HUES48 (cell line): ENCODE results near the gene CCDC33.

Source experiments
- H3K27ac ChIP-seq: one replicate; pipeline ENCODE4 v1.7.0; 2013; ENCODE audit warnings: low read depth, low read length, inconsistent platforms
- H3K27me3 ChIP-seq: 2 replicates; pipeline ENCODE4 v1.6.1; 2013; ENCODE audit warnings: mild to moderate bottlenecking, low read length; ENCODE audit not compliant: control insufficient read depth, insufficient read depth
- H3K36me3 ChIP-seq: 2 replicates; pipeline ENCODE4 v1.6.1; 2013; ENCODE audit warnings: low read length; ENCODE audit not compliant: control insufficient read depth, insufficient read depth
- H3K4me1 ChIP-seq: 2 replicates; pipeline ENCODE4 v1.6.1; 2013; ENCODE audit warnings: mild to moderate bottlenecking, low read length; ENCODE audit not compliant: control insufficient read depth, insufficient read depth
- H3K4me3 ChIP-seq: 2 replicates; pipeline ENCODE4 v1.5.1; 2013; ENCODE audit warnings: mild to moderate bottlenecking, low read depth, low read length
- H3K9ac ChIP-seq: 2 replicates; pipeline ENCODE4 v1.6.1; 2013; ENCODE audit warnings: mild to moderate bottlenecking, low read depth, low read length, moderate library complexity
- H3K9me3 ChIP-seq: 2 replicates; pipeline ENCODE4 v1.6.1; 2013; ENCODE audit warnings: low read length; ENCODE audit not compliant: control insufficient read depth, insufficient read depth

CCDC33 gene

DNA sequence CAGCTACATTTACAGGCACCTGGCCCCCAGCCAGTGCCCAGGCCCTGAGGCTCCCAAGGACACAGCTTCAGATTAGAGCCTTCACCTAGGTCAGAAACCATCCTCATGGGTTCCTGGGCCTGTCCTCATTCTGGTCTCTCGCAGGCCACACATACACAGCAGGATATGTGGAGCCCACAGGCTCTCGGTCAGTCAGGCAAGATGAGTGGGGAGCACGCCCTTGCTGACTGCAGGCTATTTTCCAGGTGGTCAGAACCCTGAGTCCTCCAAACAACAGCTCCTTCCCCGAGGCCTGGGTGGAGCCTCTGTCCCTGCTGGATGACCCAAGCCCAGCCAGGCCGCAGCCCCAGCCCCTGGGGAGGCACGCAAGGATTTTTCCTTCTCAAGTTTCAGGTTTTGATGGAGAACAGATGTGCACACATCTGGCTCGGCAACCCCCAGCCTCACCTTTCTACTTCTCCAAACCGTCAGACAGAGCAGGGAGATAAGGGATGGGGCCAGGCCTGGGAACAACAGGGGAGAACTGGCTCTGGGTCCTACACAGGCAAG is 35.2 kb upstream of the CCDC33 start:
- Histone ChIP-seq H3K36me3 (no peaks in the 10 kb centered on the region), H3K4me1 (peaks cover 35% of the 10 kb centered on the region), H3K4me3 (no peak overlapping the region), H3K9ac (no peak overlapping the region), H3K9me3 (no peaks in the 10 kb centered on the region), H3K27me3 (peaks cover 10% of the 10 kb centered on the region), H3K27ac (no peak overlapping the region)

DNA sequence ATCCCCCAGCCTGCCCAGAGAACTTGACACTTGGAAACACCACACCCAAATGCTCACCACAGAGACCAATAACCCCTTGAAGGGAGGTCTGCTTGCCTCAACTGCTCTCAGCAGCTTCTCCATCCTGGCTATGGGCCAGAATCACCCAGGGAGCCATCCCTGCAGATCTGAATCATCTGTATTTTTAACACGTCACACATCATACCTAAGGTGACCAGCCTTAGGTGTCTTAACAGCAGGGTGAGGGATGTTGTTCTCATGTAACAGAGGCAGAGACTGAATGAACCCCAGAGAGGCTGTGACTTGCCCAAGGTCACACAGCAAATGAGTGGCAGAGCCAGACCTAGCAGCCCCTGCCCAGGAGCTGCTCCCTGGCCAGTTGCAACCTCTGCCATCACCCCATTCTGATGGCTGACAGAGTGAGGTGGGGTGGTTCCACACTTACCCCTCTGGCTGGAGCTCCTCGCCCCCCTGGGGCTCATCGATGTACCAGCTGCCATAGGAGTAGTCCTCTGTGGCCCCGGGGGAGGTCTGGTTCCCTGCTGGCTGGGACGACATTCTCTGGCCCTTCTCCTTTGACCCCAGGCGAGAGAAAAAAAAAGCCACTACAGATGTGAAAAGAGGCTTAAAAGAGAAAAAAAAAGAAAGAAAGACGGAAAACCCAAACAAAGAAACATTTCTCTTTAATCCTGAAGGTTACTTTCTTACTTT is 34.3 kb upstream of the CCDC33 start:
- Histone ChIP-seq H3K27me3 (peaks cover 14% of the 10 kb centered on the region), H3K36me3 (no peaks in the 10 kb centered on the region), H3K4me1 (peaks cover 35% of the 10 kb centered on the region), H3K4me3 (peak overlapping the region; percentile 60), H3K9me3 (no peaks in the 10 kb centered on the region), H3K27ac (peak overlapping the region; percentile 79), H3K9ac (no peak overlapping the region; the same call in 1 of the 2 replicates)

DNA sequence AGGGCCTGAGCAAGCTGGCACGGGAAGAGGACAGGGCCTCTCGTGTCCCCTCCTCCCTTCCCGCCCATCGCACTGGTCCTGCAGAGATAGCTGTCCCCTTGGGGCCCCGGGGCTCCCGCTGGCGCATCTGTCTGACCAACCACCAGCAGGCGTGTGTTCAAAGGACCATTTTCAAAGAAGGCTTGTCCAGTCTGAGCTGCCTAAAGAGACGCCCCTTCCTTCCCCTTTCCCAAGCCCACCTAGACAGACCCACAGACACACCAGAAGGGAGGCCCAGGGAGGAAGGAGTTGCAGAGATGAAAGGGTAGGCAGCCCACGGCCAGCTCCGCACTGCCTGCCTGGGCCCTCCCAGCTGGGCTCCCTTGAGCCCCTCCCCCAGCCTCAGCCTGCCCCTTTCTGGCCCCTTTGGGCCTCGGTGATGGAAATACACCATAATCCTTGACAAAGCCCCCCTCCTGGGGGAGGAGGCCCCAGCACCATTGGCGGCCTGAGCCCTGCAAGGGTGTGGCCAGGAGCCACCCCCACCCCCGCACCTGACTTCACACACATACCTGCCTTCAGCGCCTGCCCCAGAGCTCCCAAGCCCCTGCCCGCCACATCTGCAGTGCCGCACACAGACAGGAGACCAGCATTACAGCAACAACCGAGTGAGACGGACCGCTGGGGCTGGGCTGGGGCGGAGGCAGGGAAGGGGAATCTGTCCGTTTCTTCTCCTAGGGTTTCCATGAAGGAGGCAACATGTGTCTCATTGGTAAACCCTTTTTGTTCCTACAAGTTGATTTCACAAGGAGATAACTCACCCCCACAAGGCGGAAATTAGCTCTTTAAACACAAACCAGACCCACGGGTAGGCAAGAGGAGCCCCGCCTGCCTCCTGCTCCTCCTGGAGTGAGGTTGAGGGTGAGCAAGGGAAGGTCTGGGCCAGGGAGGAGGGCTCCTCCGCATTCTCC is 33.4 kb upstream of the CCDC33 start, which contains the start of gene STRA6:
Gene STRA6, minus strand, starts transcription at position 336 of the 950 bp plus-strand sequence. CDS start 520 bp downstream, outside the sequence.
- Histone ChIP-seq H3K4me1 (peaks cover 35% of the 10 kb centered on the region), H3K27me3 (peaks cover 21% of the 10 kb centered on the region), H3K9ac (no peak within 1 kb of the TSS; the same call in 1 of the 2 replicates), H3K4me3 (peak within 1 kb of the TSS; percentile 60), H3K9me3 (no peaks in the 10 kb centered on the region), H3K36me3 (no peaks in the 10 kb centered on the region), H3K27ac (peak within 1 kb of the TSS; percentile 79)

DNA sequence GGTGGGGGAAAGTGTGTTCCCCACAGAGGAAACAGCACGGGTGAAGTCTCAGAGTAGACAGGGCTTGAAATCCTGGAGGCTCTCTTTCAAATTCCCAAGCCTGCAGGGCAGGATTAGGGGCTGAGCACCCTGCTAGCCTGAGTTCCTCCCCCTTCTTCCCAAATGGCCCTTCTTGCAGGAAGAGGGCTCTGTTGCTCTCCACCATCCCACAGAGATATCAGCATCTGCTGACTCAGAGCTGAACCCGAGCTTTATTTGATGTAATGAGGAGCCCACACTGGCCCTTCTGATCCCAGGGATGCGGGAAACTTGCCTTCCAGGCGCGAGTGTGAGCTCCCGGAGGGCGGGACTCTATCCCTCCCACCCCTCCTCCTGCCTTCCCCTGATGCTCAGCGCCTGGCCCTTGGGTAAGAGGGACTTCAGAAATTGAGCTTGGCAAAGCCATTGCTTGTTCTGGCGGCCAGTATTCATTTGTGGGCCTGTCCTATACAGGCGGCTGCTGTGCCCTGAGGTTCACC is 32.2 kb upstream of the CCDC33 start:
- Histone ChIP-seq H3K36me3 (no peaks in the 10 kb centered on the region), H3K4me1 (peaks cover 43% of the 10 kb centered on the region), H3K9ac (no peak overlapping the region), H3K4me3 (peak overlapping the region; percentile 60), H3K27me3 (peaks cover 27% of the 10 kb centered on the region), H3K9me3 (no peaks in the 10 kb centered on the region), H3K27ac (peak overlapping the region; percentile 79)

DNA sequence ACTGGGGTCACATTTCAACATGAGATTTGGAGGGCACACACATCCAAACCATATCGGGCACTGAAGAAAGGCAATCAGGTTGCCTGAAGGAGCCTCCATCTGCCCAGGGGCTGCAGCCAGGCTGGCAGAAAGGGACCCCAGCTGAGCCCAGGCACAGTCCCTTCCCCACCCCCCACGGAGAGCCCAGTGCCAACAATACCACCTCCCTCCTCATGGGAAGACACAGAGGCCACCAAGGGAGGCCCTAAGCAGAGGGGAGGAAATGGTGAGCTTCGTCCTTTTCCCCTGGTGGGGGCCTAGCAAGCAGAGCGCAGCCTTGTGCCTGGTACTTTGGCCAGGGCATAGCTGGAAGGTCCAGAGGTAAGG is 30.6 kb upstream of the CCDC33 start:
- H3K9me3 ChIP-seq, result no peaks in the 10 kb centered on the region
- H3K27me3 ChIP-seq, result peaks cover 30% of the 10 kb centered on the region
- no peak overlapping the region for H3K9ac ChIP-seq
- H3K36me3 ChIP-seq, result no peaks in the 10 kb centered on the region
- H3K4me3 ChIP-seq, result no peak overlapping the region
- H3K27ac ChIP-seq, result no peak overlapping the region
- peaks cover 54% of the 10 kb centered on the region for H3K4me1 ChIP-seq

DNA sequence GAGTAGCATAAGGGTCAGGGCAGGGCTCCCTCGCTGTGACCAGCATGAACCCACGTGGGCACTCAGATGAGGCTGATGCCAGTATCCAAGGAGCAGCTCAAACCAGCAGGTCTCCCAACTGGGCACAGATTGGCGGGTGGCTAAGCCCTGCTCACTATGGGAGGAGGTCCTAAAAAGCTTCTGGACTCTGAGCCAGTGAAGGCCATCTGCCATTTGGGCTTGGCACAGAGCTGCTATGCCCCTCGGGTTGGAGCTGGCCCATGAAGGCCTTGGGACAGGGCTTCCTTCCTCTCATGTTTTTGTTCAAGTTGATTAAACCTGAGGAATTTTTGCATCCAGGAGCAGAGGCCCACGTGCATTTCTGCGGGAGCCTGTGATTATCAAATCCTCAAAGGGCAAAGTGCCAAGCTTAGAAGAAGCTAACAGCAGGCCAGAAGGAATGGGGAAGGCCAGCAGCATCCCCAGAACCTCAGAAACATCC is 29.3 kb upstream of the CCDC33 start:
- Histone ChIP-seq H3K4me3 (no peak overlapping the region), H3K9ac (no peak overlapping the region), H3K36me3 (no peaks in the 10 kb centered on the region), H3K27me3 (peaks cover 30% of the 10 kb centered on the region), H3K9me3 (no peaks in the 10 kb centered on the region), H3K27ac (no peak overlapping the region), H3K4me1 (peaks cover 47% of the 10 kb centered on the region)

DNA sequence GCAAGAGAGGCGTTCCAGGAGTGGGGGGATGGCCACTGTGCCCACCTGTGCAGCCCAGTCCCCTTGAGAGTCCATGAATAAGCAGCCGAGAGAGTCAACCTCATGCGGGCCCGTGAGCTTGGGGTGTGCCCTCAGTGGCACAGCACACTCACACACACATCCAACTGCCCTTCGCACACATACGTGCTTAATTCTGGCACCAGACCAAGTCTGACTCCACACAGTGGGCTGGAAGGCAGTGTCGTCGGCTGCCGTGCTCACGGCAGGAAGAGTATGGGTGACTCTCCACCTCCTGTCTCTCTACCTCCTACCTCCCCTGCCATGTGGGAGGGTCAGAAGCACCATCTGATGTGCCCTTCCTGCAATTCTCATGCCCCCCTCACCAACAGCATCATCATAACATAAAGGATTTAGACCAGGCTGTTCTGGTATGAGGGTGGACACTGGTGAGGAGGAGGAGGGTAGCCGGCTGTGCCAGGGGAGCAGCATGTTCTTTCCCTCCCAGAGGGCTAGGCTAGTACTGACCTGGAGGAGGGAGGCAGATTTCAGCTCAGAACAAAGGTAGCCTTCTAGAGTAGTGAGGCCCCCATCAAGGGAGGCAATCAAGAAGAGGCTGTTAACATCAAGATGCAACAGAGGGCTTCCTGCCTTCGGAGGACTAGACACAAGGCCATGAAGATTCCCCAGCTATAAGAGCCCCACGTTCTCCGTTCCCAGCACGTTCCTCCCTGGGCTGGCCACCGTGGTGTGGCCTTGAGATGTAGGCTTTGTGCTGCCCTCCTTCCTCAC is 28.3 kb upstream of the CCDC33 start:
- H3K27ac ChIP-seq, result peak overlapping the region; percentile 20
- H3K4me1 ChIP-seq, result peaks cover 52% of the 10 kb centered on the region
- no peak overlapping the region for H3K4me3 ChIP-seq
- H3K36me3 ChIP-seq, result no peaks in the 10 kb centered on the region
- no peaks in the 10 kb centered on the region for H3K9me3 ChIP-seq
- H3K27me3 ChIP-seq, result peaks cover 30% of the 10 kb centered on the region
- no peak overlapping the region for H3K9ac ChIP-seq

DNA sequence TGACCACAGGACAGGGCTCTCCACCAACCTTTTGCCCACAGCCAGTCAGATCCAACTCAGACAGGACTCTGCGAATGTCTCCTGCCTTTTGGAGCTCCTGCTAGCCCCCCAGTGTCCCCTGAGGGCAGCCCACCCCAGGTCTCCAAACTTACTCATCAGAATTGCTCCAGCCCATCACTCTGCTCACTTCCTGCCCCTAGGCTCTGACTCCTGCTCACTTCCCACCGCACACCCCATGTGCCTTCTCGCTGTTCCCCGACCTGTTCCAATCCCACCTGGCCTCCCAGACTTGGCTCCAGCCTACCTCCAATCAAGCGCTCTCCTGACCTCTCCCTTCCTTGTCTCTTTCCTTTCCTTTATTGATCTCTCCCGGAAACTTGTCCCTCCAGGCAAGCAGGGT is 27.6 kb upstream of the CCDC33 start:
- H3K4me3 ChIP-seq, result 0 out of 2 replicates have a peak overlapping the region, but pooled peaks have one; percentile 14
- H3K4me1 ChIP-seq, result peaks cover 53% of the 10 kb centered on the region
- H3K27ac ChIP-seq, result peak overlapping the region; percentile 77
- H3K27me3 ChIP-seq, result peaks cover 29% of the 10 kb centered on the region
- H3K9ac ChIP-seq, result no peak overlapping the region
- no peaks in the 10 kb centered on the region for H3K9me3 ChIP-seq
- H3K36me3 ChIP-seq, result no peaks in the 10 kb centered on the region

DNA sequence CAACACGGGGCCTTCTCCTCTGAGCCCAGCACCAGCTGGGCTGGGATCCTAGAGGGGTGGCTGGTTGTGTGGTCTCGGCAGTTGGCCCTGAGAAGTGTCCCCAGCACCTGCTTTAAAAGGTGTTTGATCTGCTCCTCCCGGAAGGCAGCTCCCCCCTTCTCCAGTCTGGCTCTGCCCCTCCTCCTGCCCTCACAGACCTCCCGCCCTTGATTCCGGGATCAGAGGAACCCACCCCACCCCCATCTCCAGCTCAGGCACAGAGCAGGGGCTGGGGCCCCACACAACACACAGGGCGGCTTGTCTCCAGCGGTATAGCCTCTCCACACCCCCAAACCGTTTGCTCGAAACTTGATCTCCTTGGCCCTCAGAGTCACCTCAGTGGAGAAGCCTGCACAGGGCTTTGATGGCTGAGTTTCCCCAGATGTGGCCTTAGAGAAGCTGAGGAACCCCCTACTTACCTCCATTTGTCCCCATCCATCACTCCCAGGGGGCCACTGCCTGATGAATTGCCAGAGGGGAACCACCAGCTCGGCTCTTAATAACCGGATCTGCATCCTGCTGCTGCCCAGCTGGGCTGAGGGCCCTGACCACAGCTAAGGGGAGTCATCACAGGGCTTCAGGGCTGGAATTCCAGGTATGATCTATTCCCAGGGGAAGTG is 27.1 kb upstream of the CCDC33 start:
- H3K4me3 ChIP-seq, result peak overlapping the region; percentile 14; the same call in 1 of the 2 replicates
- H3K4me1 ChIP-seq, result peaks cover 53% of the 10 kb centered on the region
- peak overlapping the region; percentile 77 for H3K27ac ChIP-seq
- H3K27me3 ChIP-seq, result peaks cover 29% of the 10 kb centered on the region
- H3K9me3 ChIP-seq, result no peaks in the 10 kb centered on the region
- no peaks in the 10 kb centered on the region for H3K36me3 ChIP-seq
- no peak overlapping the region for H3K9ac ChIP-seq

DNA sequence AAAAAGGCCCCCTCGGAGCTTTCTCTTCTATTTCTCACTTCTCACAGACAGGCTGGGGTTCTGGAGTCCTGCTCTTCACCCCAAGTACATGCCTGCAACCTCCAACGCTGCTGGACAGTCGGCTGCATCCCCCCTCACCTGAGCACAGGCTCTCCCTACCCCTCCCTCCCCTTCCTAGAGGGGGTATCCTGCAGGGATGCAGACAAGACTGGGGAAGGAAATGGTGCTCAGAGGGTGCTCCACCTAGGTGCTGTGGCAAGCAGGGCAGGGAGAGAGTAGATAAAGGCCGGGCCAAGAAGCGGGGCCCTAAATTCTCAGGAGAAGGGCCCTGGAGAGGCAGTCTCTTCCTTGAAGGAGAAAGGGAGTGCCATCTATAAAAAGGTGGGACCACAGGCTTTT is 26.6 kb upstream of the CCDC33 start:
- no peak overlapping the region for H3K9ac ChIP-seq
- no peaks in the 10 kb centered on the region for H3K36me3 ChIP-seq
- H3K4me3 ChIP-seq, result no peak overlapping the region
- peaks cover 29% of the 10 kb centered on the region for H3K27me3 ChIP-seq
- H3K4me1 ChIP-seq, result peaks cover 54% of the 10 kb centered on the region
- H3K9me3 ChIP-seq, result no peaks in the 10 kb centered on the region
- H3K27ac ChIP-seq, result peak overlapping the region; percentile 77
